Liver (tissue), 9 donors: Measurements from ENCODE around the gene OR11L1. TPM values are rescaled to one million over a fixed set of nuclear protein-coding genes. Genes with fewer than 3 reads are reported as not detected.

ENCODE experiments used
- DNase-seq: peaks from one replicate; pipeline ENCODE4 v3.0.0-alpha.2; 2017; ENCODE audit warnings: low spot score
- H3K27ac ChIP-seq, 2 donors: one replicate each; pipeline ENCODE4 v1.7.0; 2013; ENCODE audit warnings: inconsistent platforms in 2 of 2, low read length in 2 of 2, control low read depth in 1 of 2, low read depth in 1 of 2, mild to moderate bottlenecking in 1 of 2
- H3K27me3 ChIP-seq, 4 donors: one replicate each; pipeline versions ENCODE4 v1.6.1 to v1.7.0; 2013; ENCODE audit warnings: low read length in 3 of 4, inconsistent platforms in 1 of 4, mild to moderate bottlenecking in 1 of 4, moderate library complexity in 1 of 4; ENCODE audit not compliant: control insufficient read depth in 4 of 4, insufficient read depth in 4 of 4
- H3K36me3 ChIP-seq, 4 donors: one replicate each; pipeline versions ENCODE4 v1.6.1 to v1.7.0; 2013; ENCODE audit warnings: low read length in 3 of 4, mild to moderate bottlenecking in 3 of 4, low read depth in 1 of 4, moderate library complexity in 1 of 4; ENCODE audit not compliant: control insufficient read depth in 4 of 4, insufficient read depth in 3 of 4
- H3K4me1 ChIP-seq, 4 donors: one replicate each; pipeline versions ENCODE4 v1.6.1 to v1.7.0; 2013; ENCODE audit warnings: low read length in 3 of 4, mild to moderate bottlenecking in 3 of 4, moderate library complexity in 1 of 4; ENCODE audit not compliant: control insufficient read depth in 4 of 4, insufficient read depth in 4 of 4
- H3K4me3 ChIP-seq, 3 donors: one replicate each; pipeline versions ENCODE4 v1.6.1 to v1.7.0; 2013; ENCODE audit warnings: low read length in 3 of 3, control low read depth in 1 of 3, low read depth in 1 of 3, mild to moderate bottlenecking in 1 of 3
- H3K9ac ChIP-seq, 2 donors: one replicate each; pipeline ENCODE4 v1.7.0; 2013; ENCODE audit warnings: low read length in 2 of 2, mild to moderate bottlenecking in 2 of 2, moderate library complexity in 2 of 2, control low read depth in 1 of 2, low read depth in 1 of 2
- H3K9me3 ChIP-seq, 4 donors: one replicate each; pipeline versions ENCODE4 v1.6.1 to v1.7.0; 2013; ENCODE audit warnings: low read length in 3 of 4; ENCODE audit not compliant: control insufficient read depth in 4 of 4
- EGR1 ChIP-seq, 2 donors: IDR thresholded peaks; 2 replicates each; pipeline ENCODE4 v1.6.1; 2016 to 2018; ENCODE audit warnings: antibody characterized with exemption in 2 of 2, low read depth in 2 of 2
- FOXA1 ChIP-seq: IDR thresholded peaks from 2 replicates; pipeline ENCODE4 v1.6.1; 2016; ENCODE audit warnings: antibody characterized with exemption
- FOXA2 ChIP-seq: IDR thresholded peaks from 2 replicates; pipeline ENCODE4 v1.6.1; 2016; ENCODE audit warnings: antibody characterized with exemption
- GABPA ChIP-seq, 2 donors: IDR thresholded peaks in 1 of 2; conservative IDR thresholded peaks in 1 of 2; 2 replicates each; pipeline ENCODE4 v1.6.1; 2016; ENCODE audit warnings: antibody characterized with exemption in 2 of 2, mild to moderate bottlenecking in 1 of 2, moderate library complexity in 1 of 2
- HNF4G ChIP-seq: IDR thresholded peaks from 2 replicates; pipeline ENCODE4 v1.6.1; 2016; ENCODE audit warnings: antibody characterized with exemption
- JUND ChIP-seq, 2 donors: IDR thresholded peaks; 2 replicates each; pipeline ENCODE4 v1.6.1; 2016; ENCODE audit warnings: antibody characterized with exemption in 2 of 2
- NR2F2 ChIP-seq: IDR thresholded peaks from 2 replicates; pipeline ENCODE4 v1.6.1; 2016; ENCODE audit warnings: antibody characterized with exemption
- RAD21 ChIP-seq, 2 donors: IDR thresholded peaks; 2 replicates each; pipeline ENCODE4 v1.6.1; 2016; ENCODE audit warnings: antibody characterized with exemption in 2 of 2, mild to moderate bottlenecking in 2 of 2
- REST ChIP-seq: IDR thresholded peaks from 2 replicates; pipeline ENCODE4 v1.6.1; 2016; ENCODE audit warnings: antibody characterized with exemption, mild to moderate bottlenecking
- SP1 ChIP-seq: IDR thresholded peaks from 2 replicates; pipeline ENCODE4 v1.6.1; 2018; ENCODE audit warnings: antibody characterized with exemption, mild to moderate bottlenecking
- TAF1 ChIP-seq: conservative IDR thresholded peaks from 2 replicates; pipeline ENCODE4 v1.6.1; 2016; ENCODE audit warnings: antibody characterized with exemption, mild to moderate bottlenecking
- YY1 ChIP-seq: IDR thresholded peaks from 2 replicates; pipeline ENCODE4 v1.6.1; 2016; ENCODE audit warnings: antibody characterized with exemption, mild to moderate bottlenecking
- WGBS: extraction: QIAGEN DNeasy Blood & Tissue Kit; methylation state at CpG from one replicate; pipeline ENCODE4 v1.1.7; 2013; 5-methylcytosine and 5-hydroxymethylcytosine counted together
- polyA plus RNA-seq, 2 donors: library from polyadenylated mRNA; stranded (reverse) in 1 of 2; unstranded in 1 of 2; fragments of 200-250 nt in 1 of 2; fragments of >200 nt in 1 of 2; fragmentation: Nextera tagmentation in 1 of 2; extraction: Ambion mirVana in 1 of 2; gene quantifications; one replicate each; pipeline versions ENCODE4 v1.2.1 to v1.2.3, GENCODE V29; 2013 to 2015
- total RNA-seq, 2 donors: library from RNA; depleted of rRNA; stranded (reverse); fragments of >200 nt; gene quantifications; one replicate each; pipeline ENCODE4 v1.2.3, GENCODE V29; 2014
- TF ChIP-seq, protein P1 (sequence below): IDR thresholded peaks from 2 replicates; pipeline ENCODE4 v1.6.1; 2016; ENCODE audit warnings: antibody characterized with exemption
- TF ChIP-seq, protein P2 (sequence below): fragments of 150-350 bp; IDR thresholded peaks from 2 replicates; pipeline ENCODE4 v1.5.1; 2017; ENCODE audit warnings: improper control_type of control experiment, low read depth, low read length; ENCODE audit not compliant: missing input control
- donor health status: healthy.
- donor health status: healthy.
- donor health status: healthy.
- donor health status: healthy.
- donor health status: healthy.

OR11L1 gene
- total and polyA plus RNA-seq, 4 donors = not detected

DNA sequence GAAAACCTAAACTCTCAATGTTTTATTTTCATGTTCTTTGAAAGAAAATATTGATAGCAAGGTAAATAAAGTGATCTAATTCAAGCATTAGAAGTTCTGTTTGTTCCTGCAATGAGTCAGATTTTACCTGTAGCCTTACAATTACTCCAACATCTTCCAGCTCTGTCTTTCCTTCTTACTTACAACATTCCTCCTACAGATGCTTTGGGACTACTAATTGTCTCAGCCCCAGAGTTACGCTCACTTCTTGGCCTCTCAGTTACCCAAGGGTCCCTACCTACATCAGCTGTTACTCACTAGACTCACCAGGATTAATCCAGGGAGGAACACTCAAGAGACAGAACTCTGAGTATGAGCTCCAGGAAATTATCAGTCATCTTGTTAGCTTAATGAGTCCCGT lies 44.2 kb downstream of the OR11L1 start:
- 8% methylated on average over 2 of the region's 2 CpGs for WGBS
- Histone ChIP-seq H3K9me3 (no peaks in the 10 kb centered on the region), H3K27ac (no peak overlapping the region), H3K27me3 (no peaks in the 10 kb centered on the region), H3K9ac (no peak overlapping the region), H3K36me3 (no peaks in the 10 kb centered on the region), H3K4me3 (no peak overlapping the region), H3K4me1 (no peaks in the 10 kb centered on the region)
- no peak for DNase-seq
- no peak for TF ChIP-seq EGR1 (IDR thresholded peaks at IDR 0.05; ENCODE audit: low read depth in 2 of 2)
- no peak for TF ChIP-seq JUND (IDR thresholded peaks at IDR 0.05)
- no peak for TF ChIP-seq FOXA2
- TF ChIP-seq REST = no peak
- TF ChIP-seq FOXA1 = no peak
- TF ChIP-seq, protein P1, sequence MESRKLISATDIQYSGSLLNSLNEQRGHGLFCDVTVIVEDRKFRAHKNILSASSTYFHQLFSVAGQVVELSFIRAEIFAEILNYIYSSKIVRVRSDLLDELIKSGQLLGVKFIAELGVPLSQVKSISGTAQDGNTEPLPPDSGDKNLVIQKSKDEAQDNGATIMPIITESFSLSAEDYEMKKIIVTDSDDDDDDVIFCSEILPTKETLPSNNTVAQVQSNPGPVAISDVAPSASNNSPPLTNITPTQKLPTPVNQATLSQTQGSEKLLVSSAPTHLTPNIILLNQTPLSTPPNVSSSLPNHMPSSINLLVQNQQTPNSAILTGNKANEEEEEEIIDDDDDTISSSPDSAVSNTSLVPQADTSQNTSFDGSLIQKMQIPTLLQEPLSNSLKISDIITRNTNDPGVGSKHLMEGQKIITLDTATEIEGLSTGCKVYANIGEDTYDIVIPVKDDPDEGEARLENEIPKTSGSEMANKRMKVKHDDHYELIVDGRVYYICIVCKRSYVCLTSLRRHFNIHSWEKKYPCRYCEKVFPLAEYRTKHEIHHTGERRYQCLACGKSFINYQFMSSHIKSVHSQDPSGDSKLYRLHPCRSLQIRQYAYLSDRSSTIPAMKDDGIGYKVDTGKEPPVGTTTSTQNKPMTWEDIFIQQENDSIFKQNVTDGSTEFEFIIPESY = no peak
- TF ChIP-seq YY1 = no peak
- no peak for TF ChIP-seq RAD21 (IDR thresholded peaks at IDR 0.05)
- no peak for TF ChIP-seq SP1
- no peak for TF ChIP-seq NR2F2
- TF ChIP-seq HNF4G = no peak
- no peak for TF ChIP-seq TAF1
- TF ChIP-seq GABPA (IDR thresholded peaks at IDR 0.05 in 1 of 2, conservative IDR thresholded peaks at IDR 0.05 in 1 of 2) = no peak
- TF ChIP-seq, protein P2, sequence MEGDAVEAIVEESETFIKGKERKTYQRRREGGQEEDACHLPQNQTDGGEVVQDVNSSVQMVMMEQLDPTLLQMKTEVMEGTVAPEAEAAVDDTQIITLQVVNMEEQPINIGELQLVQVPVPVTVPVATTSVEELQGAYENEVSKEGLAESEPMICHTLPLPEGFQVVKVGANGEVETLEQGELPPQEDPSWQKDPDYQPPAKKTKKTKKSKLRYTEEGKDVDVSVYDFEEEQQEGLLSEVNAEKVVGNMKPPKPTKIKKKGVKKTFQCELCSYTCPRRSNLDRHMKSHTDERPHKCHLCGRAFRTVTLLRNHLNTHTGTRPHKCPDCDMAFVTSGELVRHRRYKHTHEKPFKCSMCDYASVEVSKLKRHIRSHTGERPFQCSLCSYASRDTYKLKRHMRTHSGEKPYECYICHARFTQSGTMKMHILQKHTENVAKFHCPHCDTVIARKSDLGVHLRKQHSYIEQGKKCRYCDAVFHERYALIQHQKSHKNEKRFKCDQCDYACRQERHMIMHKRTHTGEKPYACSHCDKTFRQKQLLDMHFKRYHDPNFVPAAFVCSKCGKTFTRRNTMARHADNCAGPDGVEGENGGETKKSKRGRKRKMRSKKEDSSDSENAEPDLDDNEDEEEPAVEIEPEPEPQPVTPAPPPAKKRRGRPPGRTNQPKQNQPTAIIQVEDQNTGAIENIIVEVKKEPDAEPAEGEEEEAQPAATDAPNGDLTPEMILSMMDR = no peak

Other genes starting within 250 kb of the OR11L1 start
- not detected for gene OR2G3, start 236.3 kb downstream of the OR11L1 start, total RNA-seq
- not detected for gene OR2G3, start 236.3 kb downstream of the OR11L1 start, polyA plus RNA-seq
- gene OR13G1, start 162.2 kb downstream of the OR11L1 start, total RNA-seq = not detected
- gene OR13G1, start 162.2 kb downstream of the OR11L1 start, polyA plus RNA-seq = not detected
- gene OR6F1, start 125.2 kb downstream of the OR11L1 start, total RNA-seq = not detected
- gene OR6F1, start 125.2 kb downstream of the OR11L1 start, polyA plus RNA-seq = not detected
- not detected for gene OR14K1, start 103.3 kb downstream of the OR11L1 start, total RNA-seq
- not detected for gene OR14K1, start 103.3 kb downstream of the OR11L1 start, polyA plus RNA-seq
- not detected for gene OR14A2, start 93.8 kb downstream of the OR11L1 start, total RNA-seq
- not detected for gene OR14A2, start 93.8 kb downstream of the OR11L1 start, polyA plus RNA-seq
- gene OR1C1, start 81.3 kb downstream of the OR11L1 start, total RNA-seq = not detected
- gene OR1C1, start 81.3 kb downstream of the OR11L1 start, polyA plus RNA-seq = not detected
- not detected for gene OR14A16, start 17.8 kb downstream of the OR11L1 start, total RNA-seq
- not detected for gene OR14A16, start 17.8 kb downstream of the OR11L1 start, polyA plus RNA-seq
- 10 to 100 TPM in 1 of 2 donors, under 1 TPM in 1; 0.17 to 88.7 TPM for gene TRIM58, start 15.3 kb upstream of the OR11L1 start, total RNA-seq
- gene TRIM58, start 15.3 kb upstream of the OR11L1 start, polyA plus RNA-seq = under 1 TPM; 0.06 to 0.10 TPM
- 10 to 100 TPM in 1 of 2 donors, not detected in 1; 13.4 TPM for gene OR2W3, start 53.7 kb upstream of the OR11L1 start, total RNA-seq
- not detected for gene OR2W3, start 53.7 kb upstream of the OR11L1 start, polyA plus RNA-seq
- gene OR2T8, start 78.4 kb upstream of the OR11L1 start, total RNA-seq = under 1 TPM in 1 of 2 donors, not detected in 1; 0.70 TPM
- gene OR2T8, start 78.4 kb upstream of the OR11L1 start, polyA plus RNA-seq = not detected
- not detected for gene OR2AJ1, start 83.0 kb upstream of the OR11L1 start, total RNA-seq
- not detected for gene OR2AJ1, start 83.0 kb upstream of the OR11L1 start, polyA plus RNA-seq
- gene OR2L8, start 107.0 kb upstream of the OR11L1 start, total RNA-seq = under 1 TPM; 0.08 to 0.09 TPM
- gene OR2L8, start 107.0 kb upstream of the OR11L1 start, polyA plus RNA-seq = not detected
- not detected for gene OR2AK2, start 123.3 kb upstream of the OR11L1 start, total RNA-seq
- not detected for gene OR2AK2, start 123.3 kb upstream of the OR11L1 start, polyA plus RNA-seq
- under 1 TPM in 1 of 2 donors, not detected in 1; 0.09 TPM for gene OR2L5, start 171.8 kb upstream of the OR11L1 start, total RNA-seq
- not detected for gene OR2L5, start 171.8 kb upstream of the OR11L1 start, polyA plus RNA-seq
- not detected for gene OR2L2, start 188.2 kb upstream of the OR11L1 start, total RNA-seq
- under 1 TPM in 1 of 2 donors, not detected in 1; 0.03 TPM for gene OR2L2, start 188.2 kb upstream of the OR11L1 start, polyA plus RNA-seq
- under 1 TPM; under 0.01 to 0.05 TPM for gene OR2L3, start 204.9 kb upstream of the OR11L1 start, total RNA-seq
- gene OR2L3, start 204.9 kb upstream of the OR11L1 start, polyA plus RNA-seq = not detected